HepG2 (cell line): Measurements from ENCODE around the gene TGM6. TPM values are rescaled to one million over a fixed set of nuclear protein-coding genes. Genes with fewer than 3 reads are reported as not detected.
A peak's percentile ranks its signal among the peaks of the same experiment; 100 is the strongest.

Source experiments
- BCL3 ChIP-seq: sonication (generic); formaldehyde crosslinking; IDR thresholded peaks from 2 replicates; pipeline ENCODE4 v1.5.1; 2020; ENCODE audit warnings: mild to moderate bottlenecking, missing genetic modification reagents, moderate library complexity
- E2F5 ChIP-seq: sonication (generic); formaldehyde crosslinking; conservative IDR thresholded peaks from 2 replicates; pipeline ENCODE4 v1.4.0; 2020; ENCODE audit warnings: missing genetic modification reagents
- HNRNPL ChIP-seq: fragments of 200-400 bp; formaldehyde crosslinking; IDR thresholded peaks from 2 replicates; pipeline ENCODE4 v1.6.1; 2017; ENCODE audit warnings: mild to moderate bottlenecking, low read depth, low read length
- NFKBIZ ChIP-seq: IDR thresholded peaks from 2 replicates; pipeline ENCODE4 v1.6.1; 2018; ENCODE audit warnings: missing genetic modification reagents, missing compliant biosample characterization
- NKX3-1 ChIP-seq: sonication (generic); formaldehyde crosslinking; IDR thresholded peaks from 2 replicates; pipeline ENCODE4 v1.5.0; 2020; ENCODE audit warnings: missing genetic modification reagents
- SALL1 ChIP-seq: sonication (generic); formaldehyde crosslinking; IDR thresholded peaks from 2 replicates; pipeline ENCODE4 v1.8.0; 2022; ENCODE audit warnings: mild to moderate bottlenecking, missing genetic modification reagents
- SOX6 ChIP-seq, 2 experiments: fragments of 450-650 bp in 1 of 2; sonication (generic) in 1 of 2; formaldehyde crosslinking in 1 of 2; IDR thresholded peaks; 2 replicates each; pipeline versions ENCODE4 v1.4.0 to v1.6.1; 2017 to 2020; ENCODE audit warnings: antibody characterized with exemption in 1 of 2, mild to moderate bottlenecking in 1 of 2, missing genetic modification reagents in 1 of 2
- SSRP1 ChIP-seq: IDR thresholded peaks from 2 replicates; pipeline ENCODE4 v1.6.1; 2016; ENCODE audit warnings: control low read depth
- YEATS2 ChIP-seq: sonication (generic); formaldehyde crosslinking; IDR thresholded peaks from 2 replicates; pipeline ENCODE4 v1.4.0; 2020; ENCODE audit warnings: missing genetic modification reagents, borderline replicate concordance
- ZBTB25 ChIP-seq: IDR thresholded peaks from 2 replicates; pipeline ENCODE4 v1.6.1; 2018; ENCODE audit warnings: missing genetic modification reagents
- ZNF280B ChIP-seq: sonication (generic); formaldehyde crosslinking; IDR thresholded peaks from 2 replicates; pipeline ENCODE4 v1.5.0; 2020; ENCODE audit warnings: missing genetic modification reagents, mild to moderate bottlenecking, borderline replicate concordance
- ZNF33A ChIP-seq: sonication (generic); formaldehyde crosslinking; IDR thresholded peaks from 2 replicates; pipeline ENCODE4 v1.5.1; 2020; ENCODE audit warnings: missing genetic modification reagents, mild to moderate bottlenecking, moderate library complexity, borderline replicate concordance
- ZNF546 ChIP-seq: sonication (generic); formaldehyde crosslinking; conservative IDR thresholded peaks from 2 replicates; pipeline ENCODE4 v1.8.1; 2023; ENCODE audit warnings: mild to moderate bottlenecking, missing genetic modification reagents
- ZSCAN31 ChIP-seq: sonication (generic); formaldehyde crosslinking; IDR thresholded peaks from 2 replicates; pipeline ENCODE4 v1.5.0; 2020; ENCODE audit warnings: low read depth, mild to moderate bottlenecking, missing genetic modification reagents
- polyA plus RNA-seq, 8 experiments: library from polyadenylated mRNA; depleted of rRNA in 3 of 8; stranded (reverse) in 7 of 8; unstranded in 1 of 8; fragments of >200 nt; fragmentation: Illumina TruSeq in 4 of 8; extraction: Trizol in 4 of 8; gene quantifications; 2 replicates each; pipeline versions ENCODE4 v1.2.1 to v1.2.3, GENCODE V29; 2011 to 2016; ENCODE audit warnings: low read depth in 4 of 8, missing spikeins in 1 of 8, mixed read lengths in 1 of 8; ENCODE audit not compliant: insufficient read depth in 1 of 8
- total RNA-seq, 5 experiments: library from RNA; depleted of rRNA; stranded (reverse); fragments of >200 nt; fragmentation: Illumina TruSeq; extraction: Trizol; gene quantifications; 2 replicates each; pipeline ENCODE4 v1.2.3, GENCODE V29; 2016; ENCODE audit warnings: low read depth in 1 of 5
- TF ChIP-seq, protein P1 (sequence below): sonication (generic); formaldehyde crosslinking; IDR thresholded peaks from 2 replicates; pipeline ENCODE4 v1.4.0; 2020; ENCODE audit warnings: mild to moderate bottlenecking, missing genetic modification reagents, borderline replicate concordance
- TF ChIP-seq, protein P2 (sequence below): sonication (generic); formaldehyde crosslinking; IDR thresholded peaks from 2 replicates; pipeline ENCODE4 v1.9.0; 2022; ENCODE audit warnings: missing genetic modification reagents, mild to moderate bottlenecking, borderline replicate concordance

TGM6 gene
- total and polyA plus RNA-seq, 2 of the 13 experiments (the other 11 are each of a cell fraction or from before 2014, with no cell fraction given): not detected

DNA sequence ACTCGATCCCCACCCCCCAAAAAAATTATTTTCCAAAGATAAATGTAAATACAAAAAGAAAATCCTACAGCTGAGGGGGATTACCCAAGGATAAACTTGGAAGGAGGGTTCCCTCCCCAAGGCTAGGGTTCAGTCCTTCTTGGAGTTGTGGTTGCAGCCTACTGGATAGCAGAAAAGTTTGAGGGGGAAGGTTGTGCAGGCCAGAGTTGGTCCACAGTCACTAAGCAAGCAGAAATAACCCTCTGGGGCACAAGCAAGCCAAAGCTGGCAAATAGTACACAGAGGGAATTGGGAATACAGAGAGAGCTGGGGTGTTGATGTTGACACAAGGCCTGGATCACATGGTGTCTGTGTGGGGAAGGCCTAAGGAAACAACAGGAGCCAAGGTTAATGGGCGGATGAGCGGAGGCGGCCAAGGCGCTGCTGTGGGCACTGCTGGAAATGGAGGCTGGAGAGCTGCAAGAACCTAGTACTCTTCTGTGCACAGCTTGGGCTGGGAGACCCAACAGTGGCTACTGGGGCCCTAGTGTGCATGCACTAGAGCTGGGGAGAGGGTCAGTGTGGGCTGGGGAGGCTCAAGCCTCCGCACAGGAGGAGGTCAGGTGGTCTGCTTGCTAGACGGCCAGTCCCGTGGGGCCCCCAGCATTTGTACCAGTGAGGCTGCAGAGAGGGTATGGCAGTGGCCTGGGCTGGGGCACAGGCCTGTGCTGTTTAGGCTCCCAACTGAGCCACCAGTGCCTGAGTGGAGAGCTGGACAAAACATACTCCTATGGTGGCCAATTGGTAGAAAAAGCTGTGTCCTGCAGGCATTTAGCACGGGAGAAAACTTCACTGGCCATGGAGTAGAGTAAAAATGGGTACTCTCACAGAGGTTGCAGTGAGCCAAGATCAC, 95.4 kb downstream of the TGM6 start (continued):
- TF ChIP-seq, protein P1, sequence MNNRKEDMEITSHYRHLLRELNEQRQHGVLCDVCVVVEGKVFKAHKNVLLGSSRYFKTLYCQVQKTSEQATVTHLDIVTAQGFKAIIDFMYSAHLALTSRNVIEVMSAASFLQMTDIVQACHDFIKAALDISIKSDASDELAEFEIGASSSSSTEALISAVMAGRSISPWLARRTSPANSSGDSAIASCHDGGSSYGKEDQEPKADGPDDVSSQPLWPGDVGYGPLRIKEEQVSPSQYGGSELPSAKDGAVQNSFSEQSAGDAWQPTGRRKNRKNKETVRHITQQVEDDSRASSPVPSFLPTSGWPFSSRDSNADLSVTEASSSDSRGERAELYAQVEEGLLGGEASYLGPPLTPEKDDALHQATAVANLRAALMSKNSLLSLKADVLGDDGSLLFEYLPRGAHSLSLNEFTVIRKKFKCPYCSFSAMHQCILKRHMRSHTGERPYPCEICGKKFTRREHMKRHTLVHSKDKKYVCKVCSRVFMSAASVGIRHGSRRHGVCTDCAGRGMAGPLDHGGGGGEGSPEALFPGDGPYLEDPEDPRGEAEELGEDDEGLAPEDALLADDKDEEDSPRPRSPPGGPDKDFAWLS: no peak
- TF ChIP-seq HNRNPL (0 out of 2 replicates have a peak, but pooled peaks have one; percentile 60), SSRP1 (CRISPR knock-in tag) (peak; percentile 78), ZNF33A (CRISPR knock-in tag) (no peak), ZSCAN31 (CRISPR knock-in tag) (no peak), BCL3 (CRISPR knock-in tag) (peak; percentile 92), SALL1 (peak; percentile 95), NFKBIZ (CRISPR knock-in tag) (peak; percentile 88; the same call in 1 of the 2 replicates), E2F5 (CRISPR knock-in tag) (no peak), SOX6 (IDR thresholded peaks at IDR 0.05) (no peak), SOX6 (CRISPR knock-in tag; IDR thresholded peaks at IDR 0.05) (peak; percentile 91), ZNF280B (CRISPR knock-in tag) (peak; percentile 79; the same call in 1 of the 2 replicates), YEATS2 (peak; percentile 84), ZBTB25 (CRISPR knock-in tag) (peak; percentile 90; the same call in 1 of the 2 replicates), ZNF546 (CRISPR knock-in tag) (peak; percentile 56; the same call in 1 of the 2 replicates), NKX3-1 (no peak; the same call in 1 of the 2 replicates)
- TF ChIP-seq, protein P2, sequence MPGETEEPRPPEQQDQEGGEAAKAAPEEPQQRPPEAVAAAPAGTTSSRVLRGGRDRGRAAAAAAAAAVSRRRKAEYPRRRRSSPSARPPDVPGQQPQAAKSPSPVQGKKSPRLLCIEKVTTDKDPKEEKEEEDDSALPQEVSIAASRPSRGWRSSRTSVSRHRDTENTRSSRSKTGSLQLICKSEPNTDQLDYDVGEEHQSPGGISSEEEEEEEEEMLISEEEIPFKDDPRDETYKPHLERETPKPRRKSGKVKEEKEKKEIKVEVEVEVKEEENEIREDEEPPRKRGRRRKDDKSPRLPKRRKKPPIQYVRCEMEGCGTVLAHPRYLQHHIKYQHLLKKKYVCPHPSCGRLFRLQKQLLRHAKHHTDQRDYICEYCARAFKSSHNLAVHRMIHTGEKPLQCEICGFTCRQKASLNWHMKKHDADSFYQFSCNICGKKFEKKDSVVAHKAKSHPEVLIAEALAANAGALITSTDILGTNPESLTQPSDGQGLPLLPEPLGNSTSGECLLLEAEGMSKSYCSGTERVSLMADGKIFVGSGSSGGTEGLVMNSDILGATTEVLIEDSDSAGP (CRISPR knock-in tag): peak; percentile 61
